GM20431 (cell line): ENCODE measurements around the gene CELA3A.
"Not testable (repeated sequence)": the region's sequence is repeated elsewhere in the genome, so short reads cannot be mapped to it uniquely, and the experiment has no call there.

ENCODE experiments used
- in situ Hi-C: fragments of 300-500 bp; cut with MseI, MboI; formaldehyde crosslinking; loops from one replicate; pipeline ENCODE4 v1.15.0; 2020; ENCODE audit warnings: low sequenced_read_pairs; ENCODE audit not compliant: unreplicated experiment

The CELA3A gene

DNA sequence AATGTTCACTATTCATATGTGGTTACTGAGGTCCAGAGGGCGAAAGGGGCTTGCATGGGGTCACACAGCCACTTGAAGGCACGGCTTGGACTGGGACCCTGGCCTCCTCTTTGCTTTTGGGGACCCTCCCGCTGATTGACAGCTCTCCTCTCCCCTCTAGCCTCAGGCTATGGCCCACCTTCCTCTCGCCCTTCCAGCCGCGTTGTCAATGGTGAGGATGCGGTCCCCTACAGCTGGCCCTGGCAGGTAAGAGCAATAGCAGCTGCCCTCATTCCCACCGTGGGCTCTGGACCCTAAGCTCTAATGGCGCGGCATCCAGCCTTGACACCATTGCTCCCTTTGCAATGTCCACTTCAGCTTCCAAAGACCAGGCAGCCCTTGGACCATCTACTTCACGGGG lies 23.2 kb upstream of the CELA3A start:
- in situ Hi-C loops: not testable (repeated sequence)

DNA sequence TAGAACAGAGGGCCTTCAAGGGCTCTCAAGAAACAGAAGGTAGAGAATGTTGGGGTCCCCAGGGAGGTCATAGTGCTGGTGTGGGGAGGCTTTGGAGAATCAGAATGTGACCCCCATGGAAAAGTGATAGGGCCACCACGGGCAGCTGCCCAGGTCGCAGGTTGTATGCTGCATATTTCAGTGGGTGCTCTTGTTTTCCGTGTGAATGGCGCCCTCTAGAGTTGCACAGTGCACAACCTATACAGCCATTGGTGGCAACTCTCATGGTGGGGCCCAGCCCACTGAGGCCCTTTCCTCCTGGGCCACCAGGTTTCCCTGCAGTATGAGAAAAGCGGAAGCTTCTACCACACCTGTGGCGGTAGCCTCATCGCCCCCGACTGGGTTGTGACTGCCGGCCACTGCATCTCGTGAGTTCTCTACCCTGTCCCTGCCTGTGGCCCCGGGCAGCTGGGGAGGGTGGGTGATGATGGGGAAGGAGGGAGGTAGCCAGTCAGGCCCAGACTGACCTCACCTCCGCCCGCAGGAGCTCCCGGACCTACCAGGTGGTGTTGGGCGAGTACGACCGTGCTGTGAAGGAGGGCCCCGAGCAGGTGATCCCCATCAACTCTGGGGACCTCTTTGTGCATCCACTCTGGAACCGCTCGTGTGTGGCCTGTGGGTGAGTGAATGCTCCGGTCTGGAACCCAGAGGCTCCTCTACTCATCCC lies 20.8 kb upstream of the CELA3A start:
- in situ Hi-C loops: not testable (repeated sequence)

DNA sequence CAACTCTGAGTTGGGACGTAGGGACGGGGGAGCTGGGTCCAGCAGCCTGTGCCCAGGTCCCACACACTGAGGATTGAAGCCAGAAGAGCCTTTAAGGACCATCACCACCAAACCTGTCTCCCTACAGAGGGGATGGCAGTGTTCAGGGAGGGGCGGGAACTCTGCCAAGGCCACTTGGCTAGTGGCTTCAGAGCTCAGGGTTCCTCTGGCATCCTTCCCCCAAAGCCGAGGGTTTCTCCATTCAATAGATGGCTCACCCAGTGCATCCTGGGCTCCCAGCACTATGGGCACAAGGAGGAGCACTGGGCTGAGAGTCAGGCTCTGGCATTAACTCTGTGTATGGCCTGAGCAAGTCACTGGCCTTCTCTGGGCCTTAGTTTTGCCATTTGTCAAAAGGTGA lies 20.2 kb upstream of the CELA3A start:
- in situ Hi-C loops: not testable (repeated sequence)

DNA sequence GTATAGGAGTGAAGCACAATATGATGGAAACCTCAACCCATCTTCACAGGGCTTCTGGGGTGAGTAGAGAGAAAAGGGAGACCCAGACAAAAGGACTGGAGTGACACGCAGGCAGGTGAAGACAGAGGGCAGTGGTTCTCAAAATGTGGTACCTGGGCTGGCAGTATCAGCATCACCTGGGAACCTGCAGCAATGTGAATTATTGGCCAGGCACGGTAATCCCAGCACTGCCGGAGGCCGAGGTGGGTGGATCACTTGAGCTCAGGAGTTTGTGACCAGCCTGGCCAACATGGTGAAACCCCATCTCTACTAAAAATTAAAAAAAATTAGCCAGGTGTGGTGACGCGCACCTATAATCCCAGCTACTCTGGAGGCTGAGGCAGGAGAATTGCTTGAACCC lies 19.3 kb upstream of the CELA3A start:
- in situ Hi-C loops: not testable (repeated sequence)

DNA sequence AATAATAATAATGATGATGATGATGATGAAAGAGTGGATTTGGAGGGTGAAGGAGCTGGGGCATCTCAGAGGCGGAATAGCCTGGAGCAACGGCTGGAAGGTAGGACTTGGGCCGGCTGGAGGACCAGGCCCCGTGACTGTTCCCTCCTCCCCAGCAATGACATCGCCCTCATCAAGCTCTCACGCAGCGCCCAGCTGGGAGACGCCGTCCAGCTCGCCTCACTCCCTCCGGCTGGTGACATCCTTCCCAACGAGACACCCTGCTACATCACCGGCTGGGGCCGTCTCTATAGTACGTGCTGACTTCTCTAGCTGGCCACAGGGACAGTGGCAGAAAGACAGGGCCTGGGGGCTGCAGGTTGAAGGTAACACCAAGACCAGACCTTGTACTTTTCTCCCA lies 17.9 kb upstream of the CELA3A start:
- in situ Hi-C loops: not testable (repeated sequence)

DNA sequence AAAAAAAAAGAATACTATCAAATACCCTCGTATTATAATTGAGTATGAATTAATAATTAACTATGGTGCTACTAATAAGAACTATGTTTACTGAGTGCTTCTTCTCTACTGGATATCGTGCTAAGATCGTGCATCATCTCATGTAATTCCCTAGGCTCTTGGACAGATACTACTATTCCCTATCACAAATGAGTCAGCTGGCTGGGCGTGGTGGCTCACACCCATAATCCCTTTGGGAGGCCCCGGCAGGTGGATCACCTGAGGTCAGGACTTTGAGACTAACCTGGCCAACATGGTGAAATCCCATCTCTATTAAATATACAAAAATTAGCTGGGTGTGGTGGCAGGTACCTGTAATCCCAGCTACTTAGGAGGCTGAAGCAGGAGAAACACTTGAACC lies 15.6 kb upstream of the CELA3A start:
- in situ Hi-C loops: not testable (repeated sequence)

DNA sequence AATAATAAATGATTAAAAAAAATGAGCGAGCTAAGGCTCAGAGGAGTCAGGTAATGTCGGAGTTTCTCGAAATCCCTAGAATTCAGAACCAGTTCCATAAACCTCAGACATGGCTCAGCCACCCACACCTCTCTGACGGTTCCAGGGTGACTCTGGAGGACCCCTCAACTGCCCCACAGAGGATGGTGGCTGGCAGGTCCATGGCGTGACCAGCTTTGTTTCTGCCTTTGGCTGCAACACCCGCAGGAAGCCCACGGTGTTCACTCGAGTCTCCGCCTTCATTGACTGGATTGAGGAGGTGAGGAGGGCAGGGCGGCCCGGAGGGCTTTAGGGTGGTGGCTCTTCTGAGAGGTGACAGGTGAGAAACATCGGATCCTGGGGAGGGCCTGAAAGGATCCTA lies 15.1 kb upstream of the CELA3A start:
- in situ Hi-C loops: not testable (repeated sequence)

DNA sequence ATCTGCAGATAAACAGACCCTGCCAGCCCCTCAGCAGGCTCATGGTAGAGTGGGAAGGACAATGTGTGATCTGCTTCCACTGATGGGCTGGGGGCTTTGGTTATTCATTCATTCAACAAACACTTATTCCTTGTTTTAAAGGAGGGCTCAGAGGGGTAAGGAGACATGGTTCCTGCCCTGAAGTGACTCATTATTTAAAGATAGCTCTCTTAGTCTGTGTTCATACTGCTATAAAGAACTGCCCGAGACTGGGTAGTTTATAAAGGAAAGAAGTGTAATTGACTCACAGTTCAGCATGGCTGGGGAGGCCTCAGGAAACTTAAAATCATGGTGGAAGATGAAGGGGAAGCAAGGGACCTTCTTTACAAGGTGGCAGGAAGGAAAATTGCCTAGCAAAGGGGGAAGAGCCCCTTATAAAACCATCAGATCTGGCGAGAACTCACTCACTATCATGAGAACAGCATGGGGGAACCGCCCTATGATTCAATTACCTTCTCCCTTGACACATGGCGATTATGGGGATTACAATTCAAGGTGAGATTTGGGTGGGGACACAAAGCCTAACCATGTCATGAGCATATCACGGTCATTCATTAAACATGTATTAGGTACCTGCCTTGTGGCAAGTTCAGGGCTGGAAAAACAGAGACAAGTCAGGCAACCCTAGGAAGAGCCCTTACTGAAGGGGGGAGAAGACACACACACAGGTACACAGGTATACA lies 11.6 kb upstream of the CELA3A start:
- in situ Hi-C loops: not testable (repeated sequence)

DNA sequence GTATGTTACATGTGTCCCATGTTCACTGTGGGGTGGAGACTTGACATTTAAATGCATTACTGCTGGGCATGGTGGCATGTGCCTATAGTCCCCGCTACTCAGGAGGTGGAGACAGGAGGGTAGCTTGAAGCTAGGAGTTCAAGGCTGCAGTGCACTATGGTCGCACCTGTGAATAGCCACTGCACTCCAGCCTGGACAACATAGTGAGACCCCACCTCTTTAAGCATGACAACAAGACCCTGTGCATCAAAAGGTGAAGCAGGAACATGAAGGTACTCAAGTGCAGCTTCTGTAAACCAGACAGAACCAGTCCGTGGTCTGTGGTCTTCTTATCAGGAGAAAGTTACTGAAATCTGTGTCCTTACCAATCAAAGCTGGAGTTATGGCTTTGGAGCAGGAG lies 9.3 kb upstream of the CELA3A start:
- in situ Hi-C loops: not testable (repeated sequence)

DNA sequence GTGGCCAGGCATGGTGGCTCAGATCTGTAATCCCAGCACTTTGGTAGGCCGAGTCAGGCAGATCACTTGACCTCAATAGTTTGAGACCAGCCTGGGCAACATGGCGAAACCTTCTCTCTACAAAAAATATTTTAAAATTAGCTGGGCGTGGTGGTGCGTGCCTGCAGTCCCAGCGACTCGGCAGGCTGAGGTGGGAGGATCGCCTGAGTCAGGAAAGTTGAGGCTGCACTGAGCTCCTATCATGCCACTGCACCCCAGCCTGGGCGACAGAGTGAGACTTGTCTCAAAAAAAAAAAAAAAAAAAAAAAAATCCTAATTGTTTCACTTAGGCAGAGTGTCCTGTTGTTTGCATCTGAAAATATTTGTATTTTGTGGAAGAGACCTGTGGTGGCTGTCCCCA lies 6.7 kb upstream of the CELA3A start:
- in situ Hi-C loops: not testable (repeated sequence)

DNA sequence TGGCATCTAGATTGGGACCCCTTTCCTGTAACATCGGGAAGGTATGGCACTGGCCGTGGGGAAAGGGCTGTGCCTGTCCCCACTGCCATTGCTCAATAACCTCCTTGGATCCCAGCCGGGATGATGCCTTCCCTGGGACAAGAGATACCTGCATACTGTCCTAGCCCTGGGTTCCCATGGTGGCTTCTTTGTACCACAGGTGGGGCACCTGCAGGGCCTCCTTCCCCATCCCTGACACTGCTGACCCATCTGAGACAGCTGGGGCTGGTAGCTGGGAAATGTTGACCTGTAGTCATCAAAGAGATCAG lies 4.8 kb upstream of the CELA3A start:
- in situ Hi-C loops: not testable (repeated sequence)

DNA sequence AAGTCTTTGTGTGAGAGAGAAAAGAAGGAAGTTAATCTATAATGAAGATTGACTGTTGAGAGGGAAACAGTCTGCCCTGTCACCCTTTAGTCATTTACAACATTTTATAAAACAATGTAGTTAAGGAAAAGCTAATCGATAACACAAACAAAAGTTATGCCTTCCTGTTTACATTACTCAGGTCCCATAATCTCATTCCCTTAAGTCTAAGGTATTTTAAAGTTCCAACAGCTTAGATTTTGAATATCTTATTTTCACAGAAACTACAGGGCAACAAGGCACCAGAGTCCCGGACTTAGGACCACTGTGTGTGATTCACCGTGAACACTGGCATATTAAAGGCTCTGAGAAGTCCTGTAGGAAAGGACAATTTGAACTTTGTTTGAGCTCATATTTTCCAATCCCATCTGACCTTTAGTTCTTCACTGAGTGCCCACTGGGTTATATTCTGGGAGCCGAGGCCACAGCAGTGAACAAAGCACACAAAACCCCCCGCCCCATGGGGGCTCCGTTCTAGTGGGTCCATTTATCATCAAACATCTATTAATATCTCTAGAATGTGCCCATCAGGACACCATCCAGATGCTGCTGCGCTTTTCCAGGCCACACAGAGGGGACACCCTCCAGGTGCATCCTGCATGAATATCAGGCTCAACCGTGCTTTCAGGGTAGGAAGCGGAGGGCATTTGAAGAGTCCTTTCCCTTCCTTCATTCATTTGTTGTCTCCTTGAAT lies 3.4 kb upstream of the CELA3A start:
- in situ Hi-C loops: not testable (repeated sequence)

DNA sequence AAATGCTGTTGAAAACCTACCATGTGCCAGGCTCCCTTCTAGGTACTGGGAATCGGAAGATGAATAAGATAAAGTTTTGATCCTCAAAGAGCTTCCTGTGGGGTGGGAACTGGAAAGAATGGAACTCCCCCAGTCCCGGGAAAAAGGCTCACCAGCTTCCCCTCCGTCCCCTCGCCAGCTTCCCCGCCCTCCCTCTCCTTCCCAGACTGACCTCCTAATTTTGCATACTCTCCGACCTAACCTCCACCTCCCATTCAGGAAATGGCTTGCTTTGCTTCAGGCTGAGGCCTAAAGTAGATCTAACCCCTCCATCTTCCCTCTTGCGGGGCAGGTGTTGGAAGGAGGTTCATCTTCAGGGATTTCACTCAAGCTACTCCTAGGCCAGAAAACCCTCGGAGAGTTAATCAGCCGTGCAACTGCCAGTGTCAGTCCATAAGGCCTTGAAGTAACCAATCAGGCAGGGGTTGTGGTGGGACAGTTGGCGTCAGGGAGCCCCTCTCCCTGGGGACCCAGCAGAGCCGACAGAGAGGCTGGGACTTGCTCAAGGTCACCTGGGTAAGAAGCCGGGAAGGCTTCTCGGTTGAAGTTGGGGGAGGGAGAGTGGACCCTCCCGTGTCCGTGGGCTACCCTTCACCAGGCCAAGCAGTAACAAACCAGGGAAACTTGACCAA lies 2.7 kb upstream of the CELA3A start:
- in situ Hi-C loops: not testable (repeated sequence)

DNA sequence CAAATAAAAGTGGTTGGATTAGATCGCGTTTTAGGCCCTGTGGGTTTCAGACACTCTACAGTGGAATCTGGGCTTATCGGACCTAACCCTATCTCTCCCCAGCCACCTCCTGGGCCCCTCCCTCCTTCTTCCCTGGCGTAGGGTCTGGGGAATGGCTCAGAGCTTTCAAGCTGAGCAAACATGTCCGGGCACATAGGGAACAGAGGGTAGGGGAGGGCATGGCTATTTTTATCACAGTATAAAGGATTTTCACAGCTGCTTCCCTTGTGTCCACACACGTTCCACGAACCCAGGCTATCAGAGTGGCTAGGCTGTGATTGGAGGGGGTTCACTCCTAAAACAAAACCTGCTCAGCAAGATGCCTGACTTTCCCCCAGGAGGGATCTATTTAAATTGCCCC lies 1.8 kb upstream of the CELA3A start:
- in situ Hi-C loops: not testable (repeated sequence)

DNA sequence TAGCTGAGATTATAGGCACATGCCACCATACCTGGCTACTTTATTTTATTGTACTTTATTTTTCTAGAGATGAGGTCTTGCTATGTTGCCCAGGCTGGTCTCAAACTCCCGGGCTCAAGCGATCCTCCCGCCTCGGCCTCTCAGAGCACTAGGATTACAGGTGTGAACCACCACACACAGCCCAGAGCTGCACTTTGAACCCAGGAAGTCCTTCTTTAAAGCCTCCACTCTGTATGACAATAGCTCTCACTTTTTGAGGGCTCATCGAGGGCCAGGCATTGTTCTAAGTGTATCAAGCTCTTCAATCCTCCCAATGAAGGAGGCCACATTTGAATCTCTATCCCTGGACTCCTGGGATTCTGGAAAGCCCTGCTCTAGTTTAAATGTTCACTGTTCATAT lies 1.0 kb downstream of the CELA3A start:
- in situ Hi-C loops: not testable (repeated sequence)

DNA sequence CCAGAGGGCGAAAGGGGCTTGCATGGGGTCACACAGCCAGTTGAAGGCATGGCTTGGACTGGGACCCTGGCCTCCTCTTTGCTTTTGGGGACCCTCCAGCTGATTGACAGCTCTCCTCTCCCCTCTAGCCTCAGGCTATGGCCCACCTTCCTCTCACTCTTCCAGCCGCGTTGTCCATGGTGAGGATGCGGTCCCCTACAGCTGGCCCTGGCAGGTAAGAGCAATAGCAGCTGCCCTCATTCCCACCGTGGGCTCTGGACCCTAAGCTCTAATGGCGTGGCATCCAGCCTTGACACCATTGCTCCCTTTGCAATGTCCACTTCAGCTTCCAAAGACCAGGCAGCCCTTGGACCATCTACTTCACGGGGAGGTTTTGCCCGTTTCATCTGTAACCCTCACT lies 1.4 kb downstream of the CELA3A start:
- in situ Hi-C loops: not testable (repeated sequence)

DNA sequence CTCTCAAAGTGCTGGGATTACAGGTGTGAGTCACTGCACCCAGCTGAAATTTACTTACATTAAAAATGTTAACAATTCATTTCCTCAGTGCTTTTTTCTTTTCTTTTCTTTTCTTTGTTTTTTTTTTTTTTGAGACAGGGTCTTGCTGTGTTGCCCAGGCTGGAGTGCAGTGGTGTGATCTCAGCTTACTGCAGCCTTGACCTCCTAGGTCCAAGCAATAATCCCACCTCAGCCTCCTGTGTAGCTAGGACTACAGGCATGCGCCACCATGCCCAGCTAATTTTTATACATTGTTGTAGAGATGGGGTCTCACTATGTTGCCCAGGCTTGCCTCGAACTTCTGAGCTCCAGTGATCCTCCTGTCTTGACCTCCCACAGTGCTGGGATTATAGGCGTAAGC lies 2.5 kb downstream of the CELA3A start:
- in situ Hi-C loops: not testable (repeated sequence)

DNA sequence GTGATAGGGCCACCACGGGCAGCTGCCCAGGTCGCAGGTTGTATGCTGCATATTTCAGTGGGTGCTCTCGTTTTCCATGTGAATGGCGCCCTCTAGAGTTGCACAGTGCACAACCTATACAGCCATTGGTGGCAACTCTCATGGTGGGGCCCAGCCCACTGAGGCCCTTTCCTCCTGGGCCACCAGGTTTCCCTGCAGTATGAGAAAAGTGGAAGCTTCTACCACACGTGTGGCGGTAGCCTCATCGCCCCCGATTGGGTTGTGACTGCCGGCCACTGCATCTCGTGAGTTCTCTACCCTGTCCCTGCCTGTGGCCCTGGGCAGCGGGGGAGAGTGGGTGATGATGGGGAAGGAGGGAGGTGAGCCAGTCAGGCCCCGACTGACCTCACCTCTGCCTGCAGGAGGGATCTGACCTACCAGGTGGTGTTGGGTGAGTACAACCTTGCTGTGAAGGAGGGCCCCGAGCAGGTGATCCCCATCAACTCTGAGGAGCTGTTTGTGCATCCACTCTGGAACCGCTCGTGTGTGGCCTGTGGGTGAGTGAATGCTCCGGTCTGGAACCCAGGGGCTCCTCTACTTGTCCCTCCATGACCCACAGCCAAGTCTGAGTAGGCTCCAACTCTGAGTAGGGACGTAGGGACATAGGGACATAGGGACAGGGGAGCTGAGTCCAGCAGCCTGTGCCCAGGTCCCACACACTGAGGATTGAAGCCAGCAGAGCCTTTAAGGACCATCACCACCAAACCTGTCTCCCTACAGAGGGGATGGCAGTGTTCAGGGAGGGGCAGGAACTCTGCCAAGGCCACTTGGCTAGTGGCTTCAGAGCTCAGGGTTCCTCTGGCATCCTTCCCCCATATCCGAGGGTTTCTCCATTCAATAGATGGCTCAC lies 4.0 kb downstream of the CELA3A start:
- in situ Hi-C loops: not testable (repeated sequence)

DNA sequence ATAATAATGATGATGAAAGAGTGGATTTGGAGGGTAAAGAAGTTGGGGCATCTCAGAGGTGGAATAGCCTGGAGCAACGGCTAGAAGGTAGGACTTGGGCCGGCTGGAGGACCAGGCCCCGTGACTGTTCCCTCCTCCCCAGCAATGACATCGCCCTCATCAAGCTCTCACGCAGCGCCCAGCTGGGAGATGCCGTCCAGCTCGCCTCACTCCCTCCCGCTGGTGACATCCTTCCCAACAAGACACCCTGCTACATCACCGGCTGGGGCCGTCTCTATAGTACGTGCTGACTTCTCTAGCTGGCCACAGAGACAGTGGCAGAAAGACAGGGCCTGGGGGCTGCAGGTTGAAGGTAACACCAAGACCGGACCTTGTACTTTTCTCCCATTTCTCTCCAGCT lies 5.3 kb downstream of the CELA3A start:
- in situ Hi-C loops: not testable (repeated sequence)

DNA sequence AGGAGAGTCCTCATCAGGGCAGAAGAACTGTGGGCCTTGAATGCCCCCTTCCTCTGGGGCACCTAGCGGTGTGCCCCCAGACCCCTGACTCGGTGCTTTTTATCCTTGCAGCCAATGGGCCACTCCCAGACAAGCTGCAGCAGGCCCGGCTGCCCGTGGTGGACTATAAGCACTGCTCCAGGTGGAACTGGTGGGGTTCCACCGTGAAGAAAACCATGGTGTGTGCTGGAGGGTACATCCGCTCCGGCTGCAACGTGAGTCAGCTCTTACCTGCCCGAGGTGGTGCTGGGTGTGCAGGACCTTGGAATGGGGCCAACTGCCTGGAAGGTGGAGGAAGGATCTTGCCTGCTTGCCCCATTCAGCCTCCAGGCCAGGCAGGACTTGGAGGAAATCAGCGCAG lies 5.8 kb downstream of the CELA3A start:
- in situ Hi-C loops: not testable (repeated sequence)
